IMR-90 (cell line): ENCODE data around the gene XPR1. TPM values are rescaled to one million over a fixed set of nuclear protein-coding genes. Genes with fewer than 3 reads are reported as not detected.

Source experiments
- ATAC-seq: fragments of 200-7000 bp; cut with Tn5 transposase; 2 replicates; pipeline ENCODE4 v1.9.1; 2020; ENCODE audit warnings: low read depth, mild to moderate bottlenecking, moderate library complexity
- BruUV-seq: library from RNA; stranded (reverse); fragments of 400-500 nt; replicated peaks from 2 replicates; lab custom pipeline; 2021; lab: Mats Ljungman, UMichigan
- CTCF ChIA-PET: fragments of 300-600 bp; formaldehyde crosslinking; extraction: SDS; loops from one replicate; lab custom pipeline; 2021; ENCODE audit warnings: antibody characterized with exemption; lab: Yijun Ruan, JAX
- POLR2A ChIA-PET: fragments of 300-600 bp; sonication (Branson Sonifier 250); formaldehyde crosslinking; loops from one replicate; lab custom pipeline; 2022; ENCODE audit warnings: antibody characterized with exemption; ENCODE audit not compliant: unreplicated experiment; lab: Charles Lee
- DNase-seq: peaks from one replicate; pipeline ENCODE4 v3.0.0; 2013
- H2AFZ ChIP-seq: replicated peaks from 2 replicates; pipeline ENCODE3; 2013; ENCODE audit warnings: low read length, mild to moderate bottlenecking; ENCODE audit not compliant: poor library complexity
- H2AK5ac ChIP-seq: 2 replicates; pipeline ENCODE4 v1.6.1; 2013; ENCODE audit warnings: low read depth, low read length, inconsistent platforms
- H2AK9ac ChIP-seq: replicated peaks from 2 replicates; pipeline ENCODE3; 2013; ENCODE audit warnings: mild to moderate bottlenecking, low read depth, low read length, moderate library complexity; ENCODE audit not compliant: poor library complexity
- H2BK120ac ChIP-seq: 2 replicates; pipeline ENCODE4 v1.6.1; 2013; ENCODE audit warnings: low read depth, low read length, inconsistent platforms
- H2BK15ac ChIP-seq: 3 replicates; pipeline ENCODE4 v1.6.1; 2013; ENCODE audit warnings: low read depth, low read length, inconsistent platforms
- H2BK20ac ChIP-seq: 2 replicates; pipeline ENCODE4 v1.6.1; 2013; ENCODE audit warnings: low read depth, mild to moderate bottlenecking, inconsistent platforms, low read length, moderate library complexity
- H2BK5ac ChIP-seq: 2 replicates; pipeline ENCODE4 v1.6.1; 2013; ENCODE audit warnings: mild to moderate bottlenecking, low read depth, low read length, inconsistent platforms; ENCODE audit not compliant: poor library complexity, severe bottlenecking
- H3K14ac ChIP-seq: replicated peaks from 2 replicates; pipeline ENCODE4 v1.6.1; 2013; ENCODE audit warnings: low read depth, low read length, inconsistent platforms
- H3K18ac ChIP-seq: 2 replicates; pipeline ENCODE4 v1.6.1; 2013; ENCODE audit warnings: low read depth, low read length, control low read depth
- H3K23ac ChIP-seq: 2 replicates; pipeline ENCODE4 v1.6.1; 2013; ENCODE audit warnings: low read depth, low read length, inconsistent platforms
- H3K27ac ChIP-seq: 2 replicates; pipeline ENCODE4 v1.5.1; 2013; ENCODE audit warnings: mild to moderate bottlenecking, control low read depth, low read length; ENCODE audit not compliant: insufficient read depth
- H3K27me3 ChIP-seq: 2 replicates; pipeline ENCODE4 v1.6.1; 2013; ENCODE audit warnings: low read length; ENCODE audit not compliant: control insufficient read depth, insufficient read depth
- H3K36me3 ChIP-seq: 2 replicates; pipeline ENCODE4 v1.6.1; 2013; ENCODE audit warnings: low read length, mixed read lengths; ENCODE audit not compliant: control insufficient read depth, insufficient read depth
- H3K4ac ChIP-seq: 2 replicates; pipeline ENCODE4 v1.6.1; 2013; ENCODE audit warnings: low read depth, low read length, inconsistent platforms
- H3K4me1 ChIP-seq: 2 replicates; pipeline ENCODE4 v1.6.1; 2013; ENCODE audit warnings: low read length, mixed read lengths; ENCODE audit not compliant: control insufficient read depth, insufficient read depth
- H3K4me2 ChIP-seq: 2 replicates; pipeline ENCODE4 v1.6.1; 2013; ENCODE audit warnings: low read depth, mild to moderate bottlenecking, control low read depth, low read length, moderate library complexity
- H3K4me3 ChIP-seq: 2 replicates; pipeline ENCODE4 v1.5.1; 2013; ENCODE audit warnings: low read depth, mild to moderate bottlenecking, control low read depth, low read length, moderate library complexity; ENCODE audit not compliant: insufficient read depth
- H3K56ac ChIP-seq: 2 replicates; pipeline ENCODE4 v1.6.1; 2013; ENCODE audit warnings: low read length, inconsistent platforms; ENCODE audit not compliant: insufficient read depth; ENCODE audit errors: extremely low read depth
- H3K79me1 ChIP-seq, 2 experiments: 2 replicates each; pipeline ENCODE4 v1.6.1; 2013; ENCODE audit warnings: low read length in 2 of 2, inconsistent platforms in 1 of 2, low read depth in 1 of 2
- H3K9ac ChIP-seq: 2 replicates; pipeline ENCODE4 v1.6.1; 2013; ENCODE audit warnings: low read depth, low read length, control low read depth
- H3K9me1 ChIP-seq: 2 replicates; pipeline ENCODE4 v1.6.1; 2013; ENCODE audit warnings: low read length, inconsistent platforms; ENCODE audit not compliant: insufficient read depth
- H3K9me3 ChIP-seq: 2 replicates; pipeline ENCODE4 v1.6.1; 2013; ENCODE audit warnings: low read length; ENCODE audit not compliant: control insufficient read depth, insufficient read depth
- H4K20me1 ChIP-seq: 2 replicates; pipeline ENCODE4 v1.6.1; 2013; ENCODE audit warnings: low read length, inconsistent platforms; ENCODE audit not compliant: insufficient read depth
- H4K5ac ChIP-seq: 2 replicates; pipeline ENCODE4 v1.6.1; 2013; ENCODE audit warnings: mild to moderate bottlenecking, low read depth, low read length, control low read depth
- H4K8ac ChIP-seq, 2 experiments: 2 replicates each; pipeline ENCODE4 v1.6.1; 2013; ENCODE audit warnings: low read depth in 2 of 2, low read length in 2 of 2, control low read depth in 1 of 2, inconsistent platforms in 1 of 2
- H4K91ac ChIP-seq: 2 replicates; pipeline ENCODE4 v1.6.1; 2013; ENCODE audit warnings: low read depth, low read length, inconsistent platforms; ENCODE audit not compliant: insufficient read depth
- BHLHE40 ChIP-seq: fragments of 150-350 bp; IDR thresholded peaks from 2 replicates; pipeline ENCODE4 v1.6.1; 2016; ENCODE audit warnings: mild to moderate bottlenecking, low read depth, low read length
- CEBPB ChIP-seq: IDR thresholded peaks from 2 replicates; pipeline ENCODE4 v1.6.1; 2012; ENCODE audit warnings: low read depth, low read length, improper control_type of control experiment
- CHD1 ChIP-seq: IDR thresholded peaks from 2 replicates; pipeline ENCODE4 v1.6.1; 2012; ENCODE audit warnings: low read depth, low read length, improper control_type of control experiment
- CTCF ChIP-seq: conservative IDR thresholded peaks from 2 replicates; pipeline ENCODE4 v1.5.1; 2012; ENCODE audit warnings: mild to moderate bottlenecking, low read depth, low read length, improper control_type of control experiment
- FOS ChIP-seq: fragments of 150-350 bp; IDR thresholded peaks from 2 replicates; pipeline ENCODE4 v1.6.1; 2016; ENCODE audit warnings: low read depth, low read length
- MAFK ChIP-seq: IDR thresholded peaks from 2 replicates; pipeline ENCODE4 v1.6.1; 2012; ENCODE audit warnings: low read depth, low read length, improper control_type of control experiment
- MAZ ChIP-seq: IDR thresholded peaks from 2 replicates; pipeline ENCODE4 v1.6.1; 2012; ENCODE audit warnings: low read depth, mild to moderate bottlenecking, low read length, improper control_type of control experiment, moderate library complexity, borderline replicate concordance
- MXI1 ChIP-seq: IDR thresholded peaks from 2 replicates; pipeline ENCODE4 v1.6.1; 2012; ENCODE audit warnings: low read depth, mild to moderate bottlenecking, low read length, moderate library complexity, borderline replicate concordance
- NFE2L2 ChIP-seq: fragments of 150-350 bp; IDR thresholded peaks from 2 replicates; pipeline ENCODE4 v1.6.1; 2016; ENCODE audit warnings: low read depth, mild to moderate bottlenecking, low read length
- POLR2A ChIP-seq: IDR thresholded peaks from 2 replicates; pipeline ENCODE4 v1.6.1; 2012; ENCODE audit warnings: mild to moderate bottlenecking, low read depth, low read length
- RAD21 ChIP-seq: IDR thresholded peaks from 2 replicates; pipeline ENCODE4 v1.6.1; 2012; ENCODE audit warnings: low read length, improper control_type of control experiment
- SMC3 ChIP-seq: fragments of 150-350 bp; IDR thresholded peaks from 2 replicates; pipeline ENCODE4 v1.6.1; 2016; ENCODE audit warnings: low read depth, mild to moderate bottlenecking, antibody characterized with exemption, low read length, moderate library complexity
- WGBS, 2 experiments: methylation state at CpG; one replicate each; pipeline versions ENCODE4 v1.1.5 to v1.1.7; 2013; ENCODE audit warnings: missing lambda C conversion rate in 2 of 2; ENCODE audit not compliant: insufficient read length in 1 of 2; ENCODE audit errors: extremely low coverage in 2 of 2; 5-methylcytosine and 5-hydroxymethylcytosine counted together
- dilution Hi-C: fragments of 300-500 bp; cut with HindIII; formaldehyde crosslinking; loops from one replicate; pipeline ENCODE4 v1.14.3; 2018; ENCODE audit warnings: low sequenced_read_pairs; ENCODE audit not compliant: unreplicated experiment
- in situ Hi-C: fragments of 300-500 bp; cut with MboI; formaldehyde crosslinking; loops from 3 replicates; pipeline ENCODE4 v1.14.3; 2019; ENCODE audit warnings: low sequenced_read_pairs, inconsistent platforms, mixed read lengths
- intact Hi-C: fragments of 100-400 bp; cut with micrococcal nuclease; formaldehyde crosslinking; loops from 2 replicates; pipeline ENCODE4 v1.10.0; 2022
- polyA plus RNA-seq, 3 experiments: library from polyadenylated mRNA; depleted of rRNA; stranded (reverse); fragments of >200 nt; gene quantifications; 2 replicates each; pipeline ENCODE4 v1.2.3, GENCODE V29; 2012; ENCODE audit warnings: low replicate concordance in 1 of 3
- total RNA-seq: library from RNA; depleted of rRNA; stranded (reverse); fragments of >200 nt; gene quantifications from 2 replicates; pipeline ENCODE4 v1.2.3, GENCODE V29; 2012
- TF ChIP-seq, protein P1 (sequence below): fragments of 150-350 bp; IDR thresholded peaks from 2 replicates; pipeline ENCODE4 v1.6.1; 2016; ENCODE audit warnings: low read depth, mild to moderate bottlenecking, low read length, moderate library complexity, borderline replicate concordance

Gene XPR1
- total and polyA plus RNA-seq, 2 of the 4 experiments (the other 2 are of a cell fraction), result 11.8 to 25.1 TPM

DNA sequence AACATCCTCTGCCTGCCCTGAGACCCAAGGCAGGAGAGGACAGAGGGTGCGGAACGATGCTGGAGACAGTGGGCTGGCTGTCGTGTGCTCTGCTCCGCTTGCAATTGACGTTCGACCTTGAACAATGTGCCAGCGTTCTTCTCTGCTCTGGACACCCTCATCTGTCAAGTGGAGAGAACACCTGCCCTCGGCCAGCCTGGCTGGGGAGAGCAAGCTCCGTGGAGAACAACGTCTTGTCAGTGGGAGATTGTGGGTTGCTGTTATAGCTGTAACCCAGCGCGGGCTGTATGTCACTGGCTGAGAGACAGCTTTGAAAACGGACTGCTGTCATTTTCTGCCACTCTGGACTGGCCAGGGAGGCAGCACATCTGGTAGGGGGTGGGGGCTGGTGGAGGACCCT lies 295.5 kb downstream of the XPR1 start (continued):
- TF ChIP-seq CTCF, result no peak
- no peak for TF ChIP-seq RAD21
- TF ChIP-seq POLR2A, result no peak

GRCh38 chr1:180927841-180928240 lies 296.0 kb downstream of the XPR1 start:
- H3K36me3 ChIP-seq, result peaks cover 9% of the 10 kb centered on the region; the same call in 1 of the 2 replicates
- H3K9ac ChIP-seq, result no peak overlapping the region
- no peak overlapping the region for H3K23ac ChIP-seq
- DNase-seq (peak; percentile 19), ATAC-seq (peak; percentile 25; the same call in 1 of the 2 replicates)
- H2AK5ac ChIP-seq, result no peak overlapping the region
- H3K4me1 ChIP-seq, result peaks cover 16% of the 10 kb centered on the region
- no peak overlapping the region for H3K14ac ChIP-seq
- peaks cover 0 to 2% of the 10 kb centered on the region in 2 experiments; a peak in 1 of 4 replicates for H3K79me1 ChIP-seq
- H3K27me3 ChIP-seq, result no peaks in the 10 kb centered on the region
- no peak overlapping the region for H3K4me3 ChIP-seq
- H2AK9ac ChIP-seq, result no peak overlapping the region
- H4K8ac ChIP-seq, result no peak overlapping the region
- CTCF ChIA-PET, result no interaction called here
- H3K4ac ChIP-seq, result no peak overlapping the region
- H4K20me1 ChIP-seq, result peaks cover 9% of the 10 kb centered on the region; the same call in 1 of the 2 replicates
- H4K5ac ChIP-seq, result no peak overlapping the region
- no peak overlapping the region for H2BK20ac ChIP-seq
- dilution Hi-C loops (no loop called here), intact Hi-C loops (no loop called here), in situ Hi-C loops (no loop called here)
- no peak overlapping the region for H2BK120ac ChIP-seq
- H3K4me2 ChIP-seq, result no peak overlapping the region
- BruUV-seq, result no TSS peak
- no peak overlapping the region for H4K91ac ChIP-seq
- no peak overlapping the region for H3K56ac ChIP-seq
- no peak overlapping the region for H2BK15ac ChIP-seq
- H2AFZ ChIP-seq, result no peak overlapping the region
- POLR2A ChIA-PET, result no interaction called here
- H3K9me1 ChIP-seq, result 0 out of 2 replicates have a peak, but pooled peaks cover 10% of the 10 kb centered on the region
- no CpG with 5 or more reads among the region's 4 CpGs for WGBS, 2 experiments
- no peak overlapping the region for H2BK5ac ChIP-seq
- H3K18ac ChIP-seq, result no peak overlapping the region
- no peak overlapping the region for H3K27ac ChIP-seq
- no peaks in the 10 kb centered on the region for H3K9me3 ChIP-seq
- no peak for TF ChIP-seq CHD1
- no peak for TF ChIP-seq POLR2A
- TF ChIP-seq BHLHE40, result no peak
- TF ChIP-seq SMC3, result no peak
- no peak for TF ChIP-seq MXI1
- no peak for TF ChIP-seq CEBPB
- no peak for TF ChIP-seq FOS
- TF ChIP-seq, protein P1, sequence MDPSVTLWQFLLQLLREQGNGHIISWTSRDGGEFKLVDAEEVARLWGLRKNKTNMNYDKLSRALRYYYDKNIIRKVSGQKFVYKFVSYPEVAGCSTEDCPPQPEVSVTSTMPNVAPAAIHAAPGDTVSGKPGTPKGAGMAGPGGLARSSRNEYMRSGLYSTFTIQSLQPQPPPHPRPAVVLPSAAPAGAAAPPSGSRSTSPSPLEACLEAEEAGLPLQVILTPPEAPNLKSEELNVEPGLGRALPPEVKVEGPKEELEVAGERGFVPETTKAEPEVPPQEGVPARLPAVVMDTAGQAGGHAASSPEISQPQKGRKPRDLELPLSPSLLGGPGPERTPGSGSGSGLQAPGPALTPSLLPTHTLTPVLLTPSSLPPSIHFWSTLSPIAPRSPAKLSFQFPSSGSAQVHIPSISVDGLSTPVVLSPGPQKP, result no peak
- TF ChIP-seq MAFK, result no peak
- no peak for TF ChIP-seq MAZ
- TF ChIP-seq NFE2L2, result no peak
- no peak for TF ChIP-seq RAD21
